Stimulated activated CD4-positive, alpha-beta T cell treated with anti-CD3 and anti-CD28 coated beads, Interleukin-1b, Interleukin-23, amount 100 ng/mL, for 1 hour (primary cell): ENCODE measurements around the gene MTARC2.

Experiments used
- DNase-seq, 2 donors: peaks; one replicate each; pipeline ENCODE4 v3.0.0-alpha.2; 2020; ENCODE audit warnings: low read depth in 2 of 2

The MTARC2 gene

DNA sequence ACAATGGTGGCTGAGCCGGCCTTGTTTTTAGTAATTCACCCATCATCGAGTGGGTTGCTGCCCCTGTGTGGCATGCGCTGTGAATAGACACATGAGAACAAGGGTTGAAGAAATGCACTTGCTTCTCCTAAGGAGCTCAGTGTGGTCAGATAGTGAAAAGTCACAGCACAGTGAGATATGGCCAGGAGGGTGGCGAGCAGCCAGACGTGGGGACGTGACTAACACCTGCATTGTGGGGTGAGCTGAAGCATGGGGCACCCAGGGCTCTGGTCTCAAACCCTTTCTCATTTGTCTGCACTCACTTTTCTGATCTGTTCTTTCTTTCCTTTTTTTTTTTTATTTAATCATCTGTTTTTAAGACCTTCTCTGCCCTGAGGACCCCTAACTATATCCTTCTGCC is 52.1 kb downstream of the MTARC2 start:
- DNase-seq = no peak

DNA sequence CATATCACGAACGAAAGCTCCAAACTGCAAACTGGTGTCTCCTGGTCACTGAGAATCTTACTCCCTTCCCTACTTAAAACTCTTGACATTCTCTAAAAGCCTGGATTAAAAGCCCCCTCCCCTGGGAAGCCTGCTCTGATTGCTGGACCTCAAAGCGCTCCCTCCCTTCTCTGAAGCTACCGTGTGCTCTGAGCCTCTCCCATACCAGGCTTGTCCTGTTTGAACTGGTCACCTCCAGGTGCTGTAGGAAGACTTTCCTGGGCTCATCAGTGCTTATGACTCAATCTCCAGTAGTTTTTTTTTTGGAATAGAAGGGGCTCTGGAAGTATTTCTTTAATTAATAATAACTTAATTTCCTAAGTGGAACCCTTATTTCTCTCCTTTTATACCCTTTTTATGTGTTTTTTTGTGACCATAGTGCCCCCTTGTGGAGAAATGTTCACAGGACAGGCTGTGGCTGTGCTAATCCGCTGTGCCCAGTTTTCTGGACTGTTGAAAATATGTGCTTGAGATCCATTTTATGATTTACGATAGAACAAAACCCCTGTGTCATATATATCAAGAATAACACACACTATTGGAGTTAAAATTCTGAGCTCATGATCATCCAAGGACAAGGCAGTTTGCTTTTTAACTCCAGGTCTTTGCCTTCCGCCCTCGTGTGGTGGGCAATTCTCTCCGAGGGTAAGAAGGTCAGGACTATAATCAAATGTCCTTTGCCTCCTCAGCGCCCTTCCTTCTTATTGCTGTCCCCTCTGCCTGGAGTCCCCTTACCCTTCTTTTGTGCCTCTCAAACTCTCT is 55.5 kb downstream of the MTARC2 start:
- no peak for DNase-seq

DNA sequence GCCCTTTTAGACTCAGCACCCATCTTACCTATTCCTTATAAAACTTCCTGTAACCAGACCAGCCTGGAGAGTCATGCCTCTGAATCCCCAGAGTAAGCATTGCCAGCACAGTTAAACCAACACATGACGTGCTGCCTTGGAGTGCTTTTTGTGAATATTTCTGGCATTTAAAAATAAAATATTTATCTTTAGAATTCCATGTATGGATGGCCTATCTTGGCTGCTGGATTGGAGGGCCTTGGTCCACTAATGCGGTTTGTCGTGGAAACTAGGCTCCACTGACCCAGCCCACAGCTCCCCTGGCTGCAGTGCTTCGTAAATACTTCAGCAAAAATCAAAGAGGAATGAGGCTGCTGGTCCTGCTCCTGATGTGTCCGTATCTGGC is 56.1 kb downstream of the MTARC2 start:
- DNase-seq = no peak

DNA sequence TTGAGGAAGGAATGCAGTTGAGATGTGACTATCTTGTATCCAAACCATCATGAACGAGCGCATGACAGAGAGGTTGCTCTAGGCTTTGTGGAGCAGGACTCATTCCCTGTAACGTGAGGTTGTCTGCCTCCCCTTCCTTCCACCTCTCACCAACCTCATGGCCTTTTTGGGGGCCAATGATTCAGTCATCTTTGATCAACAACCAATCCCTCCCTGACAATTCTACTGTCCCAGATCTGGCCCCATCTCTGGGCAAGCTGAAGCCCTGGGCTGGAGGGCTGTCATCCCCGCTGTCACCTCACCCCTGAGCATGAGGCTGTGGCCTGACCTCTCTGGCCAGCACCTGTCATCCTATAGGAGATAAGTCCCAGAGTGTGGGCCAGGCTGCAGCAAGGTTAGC is 58.3 kb downstream of the MTARC2 start:
- no peak for DNase-seq

DNA sequence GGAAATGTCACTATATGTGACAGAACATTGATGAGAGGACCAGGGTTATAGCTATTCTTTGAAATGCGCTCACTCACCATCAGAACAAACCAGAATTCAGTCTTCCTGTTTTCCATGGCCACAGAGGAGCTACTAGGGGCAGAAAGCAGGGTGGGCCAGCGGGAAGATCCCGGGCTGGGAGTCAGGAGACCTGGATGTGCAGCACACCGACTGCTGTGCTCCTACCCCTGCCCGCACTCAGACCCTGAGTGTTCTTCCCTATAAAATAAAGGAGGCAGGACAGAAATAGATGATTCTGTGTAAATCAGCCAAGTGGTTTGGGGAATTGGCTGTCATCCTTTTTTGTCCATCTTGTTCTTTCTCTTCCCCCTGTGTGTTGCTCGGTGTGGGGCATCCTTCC is 59.6 kb downstream of the MTARC2 start:
- no peak for DNase-seq

DNA sequence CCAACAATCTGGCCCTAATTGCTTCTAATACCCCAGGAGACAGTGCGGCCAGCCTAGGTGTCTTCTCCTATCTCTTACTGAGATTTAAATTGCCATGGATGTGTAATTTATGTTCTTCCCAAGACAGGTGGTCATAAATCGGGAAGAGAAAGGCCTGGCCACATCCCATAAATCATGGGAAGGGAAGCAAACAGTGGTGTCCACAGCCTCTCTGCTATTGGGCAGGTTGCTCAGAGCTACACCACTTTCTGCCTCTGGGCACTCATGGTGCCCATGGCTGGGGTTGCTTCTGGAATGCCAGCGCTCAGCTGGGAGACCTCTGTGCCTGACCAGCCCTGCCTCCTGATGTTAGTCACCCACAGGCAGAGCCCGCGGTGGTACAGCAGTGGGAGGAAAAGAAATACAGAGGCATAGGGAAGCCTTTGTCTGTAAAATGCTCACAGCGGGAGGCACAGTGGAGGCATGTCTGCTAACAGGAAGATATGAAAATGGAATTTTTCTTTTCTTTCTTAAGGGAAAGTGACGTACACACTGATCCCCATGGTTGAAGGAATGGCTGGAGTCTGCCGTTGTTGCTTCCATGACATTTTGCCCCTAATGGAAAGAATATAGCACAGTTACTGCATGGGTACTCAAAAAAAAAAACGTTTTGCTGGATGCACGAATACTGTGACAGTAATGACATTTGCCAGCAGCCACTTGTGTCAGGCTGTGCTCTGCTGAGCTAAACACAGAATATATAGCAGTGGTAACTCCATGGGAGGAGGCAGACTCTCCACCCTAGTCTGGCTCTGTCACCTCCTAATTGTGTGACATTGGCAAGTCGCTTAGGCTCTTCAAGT is 60.4 kb downstream of the MTARC2 start:
- no peak for DNase-seq

DNA sequence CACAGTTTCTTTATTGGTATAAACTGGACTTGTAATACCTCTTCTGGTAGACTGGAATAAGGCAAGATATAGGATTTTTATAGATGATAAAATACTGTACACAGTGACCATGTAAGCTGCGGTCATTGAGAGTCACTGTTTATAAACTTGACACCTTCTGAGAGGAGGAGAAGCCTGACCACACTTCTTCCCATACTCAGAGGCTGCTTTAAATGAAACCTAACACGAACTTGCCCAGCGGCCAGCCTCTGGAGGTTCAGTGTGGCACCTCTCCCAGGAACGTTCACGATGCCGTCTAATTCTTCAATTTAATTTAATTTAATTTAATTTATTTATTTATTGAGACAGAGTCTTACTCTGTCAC is 61.0 kb downstream of the MTARC2 start:
- no peak for DNase-seq

DNA sequence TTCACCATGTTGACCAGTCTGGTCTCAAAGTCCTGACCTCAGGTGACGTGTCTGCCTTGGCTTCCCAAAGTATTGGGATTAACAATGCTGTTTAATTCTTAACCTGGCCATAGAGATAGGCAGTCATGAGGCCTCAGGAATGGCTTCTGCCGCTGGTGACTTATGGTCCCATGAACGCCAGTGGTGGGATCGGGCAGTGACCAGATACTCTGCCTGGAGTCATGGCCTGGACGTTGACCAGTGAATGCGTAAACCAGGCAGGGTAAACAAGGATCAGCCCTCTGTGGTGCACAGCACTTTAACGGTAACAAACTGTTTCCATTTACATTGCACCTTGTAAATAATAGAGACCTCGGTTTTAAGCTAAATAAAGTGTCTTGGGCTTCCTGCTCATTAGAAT is 61.6 kb downstream of the MTARC2 start:
- no peak for DNase-seq

DNA sequence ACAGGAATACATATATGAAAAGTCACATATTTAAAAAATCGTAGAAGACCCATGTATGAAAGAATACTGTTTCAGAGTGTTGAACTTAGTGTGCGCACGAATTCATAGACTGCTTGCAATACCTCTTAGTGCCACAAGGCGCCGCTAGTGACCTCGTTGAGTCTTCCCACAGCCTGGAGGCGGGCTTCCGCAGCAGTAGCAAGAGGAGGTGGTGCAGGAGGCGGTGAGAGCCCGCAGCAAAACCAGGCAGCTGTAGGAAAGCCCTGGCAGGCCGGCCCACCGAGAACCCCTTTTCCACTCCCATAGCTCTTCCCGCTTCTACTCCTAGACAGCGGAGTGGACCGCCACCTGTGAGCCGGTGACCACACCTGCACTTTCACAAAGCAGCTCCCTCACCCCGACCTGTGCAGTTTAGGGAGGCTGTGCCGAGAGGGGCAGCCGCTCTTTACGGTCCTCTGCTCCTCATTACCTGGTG is 62.1 kb downstream of the MTARC2 start:
- peak; percentile 27 to 48 for DNase-seq

DNA sequence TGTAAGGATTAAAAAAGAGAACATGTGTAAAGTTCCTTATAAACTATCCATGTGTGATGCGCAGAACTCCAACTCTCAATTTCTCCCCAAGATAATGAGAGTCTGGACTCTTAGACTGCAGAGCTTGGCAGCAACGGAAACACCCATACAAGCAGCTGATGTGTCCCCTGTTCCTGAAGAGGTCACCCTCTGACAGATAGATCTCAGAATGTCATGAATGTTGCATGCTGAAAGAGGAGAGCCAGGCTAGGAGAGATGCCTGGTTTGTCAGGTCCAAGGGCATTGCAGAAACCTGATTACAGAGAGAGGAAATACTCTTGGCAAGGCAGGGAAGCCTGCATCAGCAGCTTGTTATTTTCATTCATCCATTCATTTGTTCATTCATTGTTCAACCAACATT is 62.8 kb downstream of the MTARC2 start:
- DNase-seq = no peak

DNA sequence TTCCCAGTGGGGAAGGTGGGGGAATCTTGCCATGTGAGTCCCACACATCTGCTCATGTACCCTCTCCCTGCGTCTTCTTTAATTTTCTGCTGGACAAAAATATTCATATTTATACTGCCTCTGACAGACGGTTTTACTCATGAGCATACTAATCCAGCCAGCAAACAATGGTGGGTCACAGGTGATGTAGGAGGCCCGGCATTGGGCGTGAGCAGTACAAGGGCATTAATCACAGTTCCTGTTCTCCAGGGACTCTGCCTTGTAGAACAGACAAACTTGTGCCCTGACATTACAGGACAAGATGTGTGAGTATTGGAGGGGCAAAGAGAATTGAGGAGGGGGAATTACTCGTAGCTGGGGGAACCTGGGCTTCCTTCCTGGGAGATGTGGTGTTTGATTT is 63.6 kb downstream of the MTARC2 start:
- DNase-seq = no peak

DNA sequence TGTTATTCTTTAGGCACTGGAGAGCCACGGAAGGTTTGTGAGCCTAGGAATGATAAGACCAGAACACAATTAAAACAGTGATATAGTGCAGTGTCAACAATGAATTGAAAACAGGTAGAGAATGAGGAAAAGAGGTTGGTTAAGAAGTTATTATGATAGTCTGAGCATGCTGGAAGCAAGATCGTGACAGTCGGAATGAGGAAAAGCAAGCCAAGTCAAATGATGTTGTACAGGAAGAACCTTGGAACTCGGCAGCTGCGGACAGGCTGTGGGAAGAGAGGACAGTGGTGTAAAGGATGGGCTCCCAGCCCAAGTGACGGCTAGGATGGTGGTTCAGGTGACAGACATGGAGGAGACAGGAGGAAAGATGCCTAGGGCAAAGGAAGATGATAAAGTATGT is 64.2 kb downstream of the MTARC2 start:
- no peak for DNase-seq

DNA sequence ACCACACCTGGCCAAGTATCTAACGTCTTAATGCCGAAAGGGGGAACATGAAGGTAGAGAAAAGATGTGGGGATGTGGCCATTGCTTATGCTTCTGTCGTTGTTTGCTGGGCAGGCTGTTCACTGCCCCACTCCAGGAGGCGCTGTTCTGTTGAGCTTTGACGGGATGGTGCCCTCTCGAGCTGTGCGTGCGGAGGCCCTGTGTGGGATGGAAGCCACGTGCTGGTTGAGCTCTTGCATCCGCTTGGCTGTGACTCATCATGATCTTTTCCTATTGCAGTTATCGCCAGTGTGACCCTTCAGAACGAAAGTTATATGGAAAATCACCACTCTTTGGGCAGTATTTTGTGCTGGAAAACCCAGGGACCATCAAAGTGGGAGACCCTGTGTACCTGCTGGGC is 64.9 kb downstream of the MTARC2 start:
- DNase-seq = no peak

DNA sequence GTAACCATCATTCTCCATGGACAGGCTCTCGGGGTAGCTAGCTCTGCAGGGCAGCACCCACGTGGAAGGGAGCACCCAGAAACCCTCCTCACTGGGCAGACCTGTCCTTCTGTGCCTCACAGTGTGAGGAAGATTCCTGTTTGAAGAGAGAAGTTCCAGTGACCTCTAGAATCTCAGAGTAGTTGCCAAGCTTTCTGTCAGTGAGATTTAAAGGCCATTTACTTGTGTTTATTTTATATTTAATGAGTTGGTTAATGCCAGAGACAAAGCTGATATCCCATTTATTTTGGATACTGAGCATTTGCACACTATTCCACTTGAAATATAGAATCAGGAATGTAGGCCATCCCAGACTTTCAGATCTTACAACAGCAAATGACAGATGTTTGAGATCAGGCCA is 67.3 kb downstream of the MTARC2 start:
- no peak for DNase-seq

DNA sequence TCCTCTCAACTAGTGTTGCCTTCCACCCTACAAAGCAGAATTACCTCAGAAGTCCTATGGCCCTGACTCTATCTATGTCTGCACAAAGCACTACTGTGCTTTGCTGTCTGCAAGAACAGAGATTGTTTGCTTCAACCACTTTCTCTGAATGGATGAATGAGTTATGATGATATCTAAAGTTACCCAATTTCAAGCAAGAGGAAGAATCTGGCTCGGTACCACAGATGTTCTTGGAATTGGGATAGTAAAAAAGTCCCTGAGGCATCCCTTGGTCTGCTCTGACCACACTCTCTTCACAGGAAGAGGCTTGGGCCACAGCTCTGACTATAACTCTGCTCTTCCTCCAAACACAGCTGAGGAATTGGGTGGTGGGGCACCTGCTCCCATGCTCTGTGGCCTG is 69.8 kb downstream of the MTARC2 start:
- DNase-seq = no peak

DNA sequence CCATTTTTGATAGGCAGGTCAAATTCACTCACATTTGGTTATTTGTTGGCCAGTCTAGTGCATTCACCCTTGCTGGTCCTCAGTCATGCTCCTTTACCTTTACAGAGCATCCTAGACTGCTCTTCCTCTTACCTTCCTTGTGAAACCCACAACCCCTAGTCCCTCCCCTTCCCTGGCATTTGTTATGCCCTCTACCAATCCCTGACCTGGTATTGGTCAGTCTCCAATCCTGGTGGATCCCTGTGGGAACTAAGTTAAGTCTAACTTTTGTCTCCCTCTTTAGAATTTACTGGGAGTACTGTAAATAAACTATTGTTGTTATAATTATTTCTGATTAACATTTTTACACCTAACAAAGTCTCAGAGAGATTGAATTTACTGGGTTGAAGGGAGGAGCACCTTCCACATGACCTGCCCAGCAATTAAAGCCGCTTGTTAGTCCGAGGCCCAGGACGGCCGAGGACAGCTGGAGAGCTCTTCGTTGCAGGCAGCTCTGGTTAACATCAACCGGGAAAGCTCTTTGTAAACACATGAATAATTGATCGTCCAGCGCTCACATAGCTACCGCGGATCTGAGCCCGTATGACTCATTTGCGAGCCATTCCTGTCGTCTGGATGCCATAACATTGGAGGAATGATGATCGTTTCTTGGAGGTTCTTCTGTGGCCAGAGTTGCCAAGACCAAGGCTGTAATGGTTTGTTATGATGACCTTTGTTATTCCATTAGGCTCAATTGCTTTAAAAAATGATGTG is 70.5 kb downstream of the MTARC2 start:
- no peak for DNase-seq

DNA sequence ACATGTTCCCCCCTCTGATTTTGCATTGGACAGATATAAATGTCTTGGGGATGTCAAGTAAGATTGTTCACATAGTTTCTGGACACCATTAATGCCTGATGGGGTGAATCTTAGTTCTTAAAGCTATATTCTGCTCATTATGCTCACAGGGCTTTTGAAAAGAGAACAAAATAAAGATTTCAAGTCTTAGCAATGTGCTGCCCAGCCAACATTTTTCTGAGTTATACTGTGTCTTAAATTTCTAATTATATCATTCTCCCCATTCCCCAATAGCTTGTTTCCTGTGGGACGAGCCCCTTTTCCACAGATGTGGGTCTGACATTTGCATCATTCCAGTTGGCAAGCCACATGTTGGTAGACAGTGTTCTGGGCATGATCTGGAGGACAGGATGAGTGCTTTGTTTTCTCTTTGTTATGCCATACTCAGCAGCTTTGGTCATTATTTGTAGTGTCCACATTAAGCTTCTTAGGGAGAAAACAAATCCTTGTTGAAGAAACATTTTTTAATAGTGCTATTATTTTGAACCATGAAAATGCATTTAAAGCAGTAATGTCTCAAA is 71.4 kb downstream of the MTARC2 start:
- no peak for DNase-seq

DNA sequence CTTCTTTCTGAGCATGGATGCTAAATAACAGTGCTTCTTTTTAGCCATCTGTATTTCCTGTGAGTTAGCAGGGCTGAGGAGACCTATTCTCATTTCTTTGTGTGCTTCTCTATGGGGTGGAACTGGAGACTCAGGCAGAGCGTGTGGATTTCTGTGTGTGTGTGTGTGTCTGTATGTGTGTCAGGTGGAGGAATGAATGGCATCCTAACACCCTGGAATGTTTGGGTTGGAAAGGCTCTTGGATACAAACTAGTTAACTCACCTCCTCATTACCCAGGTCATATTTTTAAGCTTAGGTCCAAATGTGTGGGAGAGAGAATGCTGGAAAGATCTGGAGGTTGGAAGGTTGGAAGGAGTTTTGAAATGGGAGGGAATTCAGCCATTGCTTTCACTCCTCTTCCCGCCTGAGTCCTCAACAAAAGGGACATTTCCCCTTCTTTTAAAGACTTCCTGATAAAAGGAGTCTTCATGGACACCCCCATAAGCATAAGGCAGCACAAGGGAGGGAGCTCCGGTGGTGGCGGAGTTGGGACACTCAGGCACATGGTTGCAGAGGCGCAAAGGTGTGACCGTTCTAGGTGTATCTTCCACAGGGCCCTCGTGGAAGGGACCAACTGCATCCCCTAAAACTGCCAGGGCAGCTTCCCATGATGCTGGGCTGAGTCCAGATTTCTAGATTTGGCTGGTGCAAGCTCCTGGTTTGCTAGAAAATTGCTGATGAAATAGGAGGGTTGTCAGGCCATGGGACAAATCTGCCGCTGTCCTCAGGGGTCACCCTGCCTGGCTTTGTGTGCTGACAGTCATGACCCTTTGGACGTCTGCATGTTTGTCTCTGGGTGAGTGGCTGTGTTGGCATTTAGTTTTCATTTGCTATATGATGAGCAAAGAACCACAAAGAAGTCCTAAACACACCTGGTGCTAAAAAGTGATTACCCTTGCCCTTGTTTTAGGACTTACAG is 76.2 kb downstream of the MTARC2 start:
- DNase-seq = no peak

DNA sequence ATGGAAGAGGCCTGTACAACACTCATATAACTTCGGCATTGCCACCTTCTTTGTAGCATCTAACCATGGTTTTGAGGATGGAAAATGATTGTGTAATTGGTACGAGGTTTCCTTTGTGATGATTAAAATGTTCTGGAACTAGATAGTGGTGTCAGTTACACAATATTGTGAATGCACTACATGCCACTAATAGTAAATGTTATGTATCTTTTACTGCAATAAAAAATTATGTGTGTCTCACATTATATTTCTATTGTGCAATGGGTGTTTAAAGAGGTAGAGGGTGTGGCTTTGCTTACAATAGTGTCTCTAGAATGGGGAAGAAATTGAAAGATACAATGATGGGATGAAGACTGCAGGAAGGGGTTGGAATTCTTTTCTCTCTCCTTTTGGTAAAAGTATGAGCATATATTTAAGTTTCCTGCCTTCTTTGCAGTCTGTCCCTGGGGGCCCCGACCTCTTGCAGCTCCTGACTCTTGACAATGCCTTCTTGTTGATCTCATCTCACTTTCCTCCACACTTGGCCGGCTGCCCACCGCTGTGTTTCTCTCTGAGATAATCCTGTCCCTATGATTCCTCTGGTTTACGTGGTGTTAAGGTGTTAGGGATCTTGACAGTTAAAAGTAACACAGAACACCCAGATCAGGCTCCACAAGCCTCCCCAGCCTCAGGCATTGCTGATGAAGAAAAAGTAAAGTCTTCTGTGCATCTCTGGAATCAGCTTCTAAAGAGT is 77.9 kb downstream of the MTARC2 start:
- no peak for DNase-seq

DNA sequence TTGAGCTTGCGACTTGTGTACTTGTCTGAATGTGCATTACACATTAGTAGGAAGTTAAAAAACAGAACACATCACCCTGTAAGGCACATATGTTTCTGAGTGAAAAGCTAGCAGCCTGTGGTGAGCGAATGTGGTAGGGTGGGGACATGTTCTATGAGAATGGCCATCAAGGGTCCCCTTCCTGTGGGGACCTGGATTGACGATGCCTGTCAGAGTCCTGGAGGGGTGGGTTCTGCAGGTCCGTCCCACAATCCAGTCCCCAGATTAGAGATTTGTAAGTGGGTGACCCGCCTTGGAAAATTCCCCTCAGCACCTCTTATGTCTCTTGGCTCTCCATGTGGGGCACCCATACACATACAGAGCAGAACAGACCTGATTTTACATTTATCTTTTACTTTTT is 78.6 kb downstream of the MTARC2 start:
- DNase-seq = no peak
